Coronary artery (tissue), 2 donors: ENCODE results near the gene ALKBH1.
"Not testable (repeated sequence)": the region's sequence is repeated elsewhere in the genome, so short reads cannot be mapped to it uniquely, and the experiment has no call there.

Source experiments
- DNase-seq: peaks from one replicate; pipeline ENCODE4 v3.0.0-alpha.2; 2017; ENCODE audit warnings: low spot score
- H3K27ac ChIP-seq, 2 donors: fragments of 200-600 bp; sonication (generic); one replicate each; pipeline ENCODE4 v1.5.1; 2016 to 2019
- H3K4me3 ChIP-seq: fragments of 200-600 bp; sonication (generic); 2 replicates; pipeline ENCODE4 v1.5.1; 2016; ENCODE audit warnings: mild to moderate bottlenecking, moderate library complexity
- CTCF ChIP-seq: fragments of 200-600 bp; sonication (generic); IDR thresholded peaks from one replicate; pipeline ENCODE4 v1.5.1; 2019; ENCODE audit warnings: antibody characterized with exemption

Gene ALKBH1

GRCh38 chr14:77641534-77642341 lies 66.1 kb downstream of the ALKBH1 start:
- peak; percentile 79 for DNase-seq

GRCh38 chr14:77640756-77641533 lies 66.9 kb downstream of the ALKBH1 start:
- Histone ChIP-seq H3K4me3 (peak overlapping the region; percentile 71), H3K27ac (peak overlapping the region; percentile 73 to 83)
- no peak for DNase-seq
- TF ChIP-seq CTCF: no peak

More at GRCh38 chr14:77641534-77642341, 66.1 kb downstream of the ALKBH1 start:
- Histone ChIP-seq H3K27ac (peak overlapping the region; percentile 73 to 83), H3K4me3 (peak overlapping the region; percentile 71)
- no peak for TF ChIP-seq CTCF

- Histone ChIP-seq H3K4me3 (no peak overlapping the region), H3K27ac (no peak overlapping the region)
- no peak for DNase-seq
- TF ChIP-seq CTCF: no peak
Measured at GRCh38 chr14:77638771-77639171, 69.1 kb downstream of the ALKBH1 start.

GRCh38 chr14:77635869-77636268 lies 72.0 kb downstream of the ALKBH1 start:
- H3K27ac ChIP-seq, H3K4me3 ChIP-seq, DNase-seq: not testable (repeated sequence)

- DNase-seq, H3K27ac ChIP-seq, H3K4me3 ChIP-seq: not testable (repeated sequence)
Measured at GRCh38 chr14:77635466-77635865, 72.4 kb downstream of the ALKBH1 start.

GRCh38 chr14:77630111-77630510 lies 77.7 kb downstream of the ALKBH1 start:
- Histone ChIP-seq H3K27ac (no peak overlapping the region), H3K4me3 (no peak overlapping the region)
- no peak for DNase-seq
- TF ChIP-seq CTCF: no peak

- DNase-seq: no peak
- no peak for TF ChIP-seq CTCF
- Histone ChIP-seq H3K27ac (no peak overlapping the region), H3K4me3 (no peak overlapping the region)
Measured at GRCh38 chr14:77625360-77625759, 82.5 kb downstream of the ALKBH1 start.

GRCh38 chr14:77623201-77623600 lies 84.6 kb downstream of the ALKBH1 start:
- no peak for DNase-seq
- TF ChIP-seq CTCF: no peak
- no peak overlapping the region for H3K27ac ChIP-seq
- no peak overlapping the region for H3K4me3 ChIP-seq
